ENCODE measurements around the gene NTRK2. TPM values are rescaled to one million over a fixed set of nuclear protein-coding genes. Genes with fewer than 3 reads are reported as not detected.

NTRK2 gene
- total RNA-seq, 1 experiment from 2014 or later = not detected

DNA sequence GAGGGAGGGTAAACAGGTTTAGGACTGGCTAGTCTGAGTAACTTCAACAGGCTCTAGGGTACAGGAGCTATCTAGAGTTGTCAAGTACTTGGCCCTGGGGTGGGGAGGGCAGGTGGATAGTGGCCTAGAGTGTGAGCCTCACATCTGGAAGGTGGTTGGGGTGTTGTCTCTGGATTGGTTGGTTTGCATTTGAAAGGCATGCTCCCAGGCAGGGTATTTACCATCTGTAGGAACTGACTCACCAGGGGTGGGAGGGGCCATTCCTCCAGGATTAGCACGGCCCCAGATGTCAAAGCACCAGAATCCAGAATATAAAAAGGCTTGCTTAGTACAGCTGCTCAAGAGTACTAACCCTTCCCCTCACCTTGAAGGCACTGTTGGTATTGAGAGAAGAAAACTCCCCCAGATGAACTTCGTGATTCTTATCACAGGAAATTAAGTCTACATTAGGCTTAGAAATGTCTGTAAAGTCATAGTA lies 193.3 kb downstream of the NTRK2 start:
- no TSS peak for BruUV-seq (replicated peaks)
- Histone ChIP-seq H3K79me2 (ENCODE audit: low read depth) (no peaks in the 10 kb centered on the region), H2AFZ (no peak overlapping the region), H3K4me2 (no peak overlapping the region), H3K4me1 (replicated peaks; ENCODE audit: insufficient read depth) (no peaks in the 10 kb centered on the region), H3K36me3 (ENCODE audit: low read depth) (no peaks in the 10 kb centered on the region), H3F3A (ENCODE audit: insufficient read depth, low read depth) (no peaks in the 10 kb centered on the region), H3K9me3 (ENCODE audit: insufficient read depth, low read depth) (no peaks in the 10 kb centered on the region), H3K27me3 (ENCODE audit: insufficient read depth, low read depth) (peaks cover 33% of the 10 kb centered on the region), H3K4me3 (no peak overlapping the region), H3K9me2 (ENCODE audit: insufficient read depth) (no peaks in the 10 kb centered on the region), H3K27ac (no peak overlapping the region), H4K20me1 (ENCODE audit: insufficient read depth) (no peaks in the 10 kb centered on the region)
- intact Hi-C loops (cut with micrococcal nuclease; ENCODE audit: unreplicated experiment) = no loop called here
- POLR2A ChIA-PET (ENCODE audit: unreplicated experiment) = no interaction called here
- CTCF ChIA-PET = no interaction called here
- no peak for DNase-seq
- TF ChIP-seq, protein P1, sequence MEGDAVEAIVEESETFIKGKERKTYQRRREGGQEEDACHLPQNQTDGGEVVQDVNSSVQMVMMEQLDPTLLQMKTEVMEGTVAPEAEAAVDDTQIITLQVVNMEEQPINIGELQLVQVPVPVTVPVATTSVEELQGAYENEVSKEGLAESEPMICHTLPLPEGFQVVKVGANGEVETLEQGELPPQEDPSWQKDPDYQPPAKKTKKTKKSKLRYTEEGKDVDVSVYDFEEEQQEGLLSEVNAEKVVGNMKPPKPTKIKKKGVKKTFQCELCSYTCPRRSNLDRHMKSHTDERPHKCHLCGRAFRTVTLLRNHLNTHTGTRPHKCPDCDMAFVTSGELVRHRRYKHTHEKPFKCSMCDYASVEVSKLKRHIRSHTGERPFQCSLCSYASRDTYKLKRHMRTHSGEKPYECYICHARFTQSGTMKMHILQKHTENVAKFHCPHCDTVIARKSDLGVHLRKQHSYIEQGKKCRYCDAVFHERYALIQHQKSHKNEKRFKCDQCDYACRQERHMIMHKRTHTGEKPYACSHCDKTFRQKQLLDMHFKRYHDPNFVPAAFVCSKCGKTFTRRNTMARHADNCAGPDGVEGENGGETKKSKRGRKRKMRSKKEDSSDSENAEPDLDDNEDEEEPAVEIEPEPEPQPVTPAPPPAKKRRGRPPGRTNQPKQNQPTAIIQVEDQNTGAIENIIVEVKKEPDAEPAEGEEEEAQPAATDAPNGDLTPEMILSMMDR (conservative IDR thresholded peaks at IDR 0.05) = no peak
- no peak for TF ChIP-seq EZH2 (IDR thresholded peaks at IDR 0.05; ENCODE audit: low read depth)

DNA sequence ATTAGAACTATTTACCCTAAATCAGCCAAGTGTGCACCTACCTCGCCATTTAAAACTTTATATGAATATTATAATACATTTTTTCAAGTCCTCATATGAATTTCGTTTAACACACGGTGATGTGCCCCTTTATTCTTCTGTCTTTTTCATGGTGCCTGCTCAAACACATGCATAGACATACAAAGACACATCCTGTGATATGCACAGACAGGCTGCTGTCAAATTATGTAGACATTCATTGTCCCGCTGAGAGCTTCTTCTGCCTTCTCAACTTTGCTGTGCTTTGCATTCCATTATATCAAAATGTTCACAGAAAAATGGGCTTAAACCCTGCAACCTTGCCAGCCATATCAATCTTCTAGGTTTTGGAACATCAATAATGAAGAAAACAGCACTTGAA lies 193.8 kb downstream of the NTRK2 start:
- Histone ChIP-seq H2AFZ (no peak overlapping the region), H3K4me1 (replicated peaks; ENCODE audit: insufficient read depth) (no peaks in the 10 kb centered on the region), H3K79me2 (ENCODE audit: low read depth) (no peaks in the 10 kb centered on the region), H3K9me2 (ENCODE audit: insufficient read depth) (no peaks in the 10 kb centered on the region), H3K9me3 (ENCODE audit: insufficient read depth, low read depth) (no peaks in the 10 kb centered on the region), H3K36me3 (ENCODE audit: low read depth) (no peaks in the 10 kb centered on the region), H3K27ac (no peak overlapping the region), H3K4me3 (no peak overlapping the region), H3K27me3 (ENCODE audit: insufficient read depth, low read depth) (peaks cover 31% of the 10 kb centered on the region), H3K4me2 (no peak overlapping the region), H3F3A (ENCODE audit: insufficient read depth, low read depth) (no peaks in the 10 kb centered on the region), H4K20me1 (ENCODE audit: insufficient read depth) (no peaks in the 10 kb centered on the region)
- BruUV-seq (replicated peaks) = no TSS peak
- TF ChIP-seq, protein P1 (conservative IDR thresholded peaks at IDR 0.05) = no peak
- no peak for TF ChIP-seq EZH2 (IDR thresholded peaks at IDR 0.05; ENCODE audit: low read depth)
- ChIA-PET POLR2A (ENCODE audit: unreplicated experiment) (no interaction called here), CTCF (no interaction called here)
- DNase-seq = no peak
- intact Hi-C loops (cut with micrococcal nuclease; ENCODE audit: unreplicated experiment) = no loop called here

DNA sequence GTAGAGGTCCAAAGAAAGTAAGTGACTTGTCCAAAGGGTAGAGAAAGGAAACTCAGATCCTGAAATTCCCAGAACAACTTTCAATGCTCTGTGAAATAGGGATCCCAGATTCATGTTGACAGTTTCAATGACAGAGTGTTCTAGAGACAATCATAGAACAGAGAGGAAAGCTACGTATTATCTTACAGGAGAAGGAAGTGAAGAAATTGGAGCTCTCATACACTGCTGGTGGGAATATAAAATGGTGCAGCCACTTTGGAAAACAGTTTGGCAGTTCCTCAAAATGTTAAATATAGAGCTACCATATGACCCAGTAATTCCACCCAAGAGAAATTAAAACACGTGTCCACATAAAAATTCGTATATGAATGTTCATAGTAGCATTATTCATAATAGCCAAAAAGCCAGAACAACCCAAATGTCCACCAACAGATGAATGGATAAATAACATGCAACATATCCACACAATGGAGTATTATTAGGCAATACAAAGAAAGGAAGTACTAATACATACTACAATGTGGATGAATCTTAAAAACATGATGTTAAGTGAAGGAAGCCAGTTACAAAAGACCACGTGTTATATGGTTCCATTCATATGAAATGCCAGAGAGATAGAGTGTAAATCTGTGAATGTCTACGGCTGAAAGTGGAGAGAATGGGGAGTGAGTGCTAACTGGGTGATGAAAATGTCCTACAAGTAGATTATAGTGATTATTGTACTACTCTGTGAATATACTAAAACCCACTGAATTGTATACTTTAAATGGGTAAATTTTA lies 197.1 kb downstream of the NTRK2 start:
- Histone ChIP-seq H3K4me2 (no peak overlapping the region), H4K20me1 (ENCODE audit: insufficient read depth) (no peaks in the 10 kb centered on the region), H2AFZ (no peak overlapping the region), H3K4me3 (no peak overlapping the region), H3F3A (ENCODE audit: insufficient read depth, low read depth) (no peaks in the 10 kb centered on the region), H3K79me2 (ENCODE audit: low read depth) (no peaks in the 10 kb centered on the region), H3K4me1 (replicated peaks; ENCODE audit: insufficient read depth) (no peaks in the 10 kb centered on the region), H3K27me3 (ENCODE audit: insufficient read depth, low read depth) (peaks cover 6% of the 10 kb centered on the region; the same call in 1 of the 2 replicates), H3K27ac (no peak overlapping the region), H3K9me2 (ENCODE audit: insufficient read depth) (no peaks in the 10 kb centered on the region), H3K9me3 (ENCODE audit: insufficient read depth, low read depth) (no peaks in the 10 kb centered on the region), H3K36me3 (ENCODE audit: low read depth) (no peaks in the 10 kb centered on the region)
- no TSS peak for BruUV-seq (replicated peaks)
- intact Hi-C loops (cut with micrococcal nuclease; ENCODE audit: unreplicated experiment) = no loop called here
- no peak for TF ChIP-seq EZH2 (IDR thresholded peaks at IDR 0.05; ENCODE audit: low read depth)
- TF ChIP-seq, protein P1 (conservative IDR thresholded peaks at IDR 0.05) = no peak
- DNase-seq = no peak
- CTCF ChIA-PET = no interaction called here
- POLR2A ChIA-PET (ENCODE audit: unreplicated experiment) = no interaction called here
